HG03442 (cell line): Measurements from ENCODE around the gene NDC1.
"Not testable (repeated sequence)": the region's sequence is repeated elsewhere in the genome, so short reads cannot be mapped to it uniquely, and the experiment has no call there.

Experiments
- ATAC-seq: cut with Tn5 transposase; IDR thresholded peaks from one replicate; pipeline ENCODE4 v1.9.1; 2021; ENCODE audit warnings: mild to moderate bottlenecking, moderate library complexity; ENCODE audit not compliant: unreplicated experiment

NDC1 gene

DNA sequence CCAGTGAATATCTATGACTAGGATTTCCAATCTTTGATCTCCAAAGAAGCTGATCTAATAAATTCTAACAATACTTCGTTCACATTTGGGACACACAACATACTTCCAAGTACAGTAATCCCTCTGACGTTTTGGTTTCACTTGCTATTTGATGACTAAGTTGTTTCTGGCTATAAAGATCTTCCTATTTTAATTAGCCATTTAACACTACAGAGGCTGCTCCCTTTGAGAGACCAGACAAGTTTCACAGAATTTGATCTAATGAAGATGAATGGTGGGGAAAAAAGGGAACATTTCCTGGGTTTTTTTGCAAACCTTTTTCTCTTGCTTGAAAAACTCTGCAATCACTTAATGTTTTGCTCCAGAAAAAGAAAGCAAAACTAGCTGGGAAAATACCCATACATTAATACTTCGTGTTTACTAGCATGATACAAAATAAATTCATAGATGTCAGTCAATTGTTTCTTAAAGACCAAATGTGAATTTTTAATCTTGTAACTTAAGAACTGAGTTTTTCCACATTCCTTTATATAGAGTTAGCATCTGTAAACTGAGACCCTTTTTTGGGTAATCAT is 71.2 kb downstream of the NDC1 start:
- no peak for ATAC-seq

GRCh38 chr1:53766194-53766742 is 71.8 kb downstream of the NDC1 start:
- no peak for ATAC-seq

DNA sequence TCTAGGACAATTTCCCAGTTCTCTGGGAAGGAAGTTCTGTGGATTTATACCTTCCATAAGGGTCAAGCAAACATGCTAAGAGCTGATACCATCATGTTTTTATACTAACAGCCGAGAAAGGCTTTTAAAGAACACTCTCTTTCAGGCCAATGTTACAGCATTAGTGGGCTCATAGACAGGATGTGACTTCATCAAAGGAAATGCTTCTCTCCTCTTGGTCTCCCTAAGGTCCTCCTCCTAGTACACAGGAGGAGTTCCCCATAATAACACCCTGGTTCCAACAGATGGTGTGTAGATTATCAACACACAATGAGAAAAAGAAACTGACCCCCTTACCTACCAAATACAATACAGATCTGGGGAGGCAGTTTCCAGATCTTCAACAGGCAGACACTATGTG is 72.4 kb downstream of the NDC1 start:
- no peak for ATAC-seq

DNA sequence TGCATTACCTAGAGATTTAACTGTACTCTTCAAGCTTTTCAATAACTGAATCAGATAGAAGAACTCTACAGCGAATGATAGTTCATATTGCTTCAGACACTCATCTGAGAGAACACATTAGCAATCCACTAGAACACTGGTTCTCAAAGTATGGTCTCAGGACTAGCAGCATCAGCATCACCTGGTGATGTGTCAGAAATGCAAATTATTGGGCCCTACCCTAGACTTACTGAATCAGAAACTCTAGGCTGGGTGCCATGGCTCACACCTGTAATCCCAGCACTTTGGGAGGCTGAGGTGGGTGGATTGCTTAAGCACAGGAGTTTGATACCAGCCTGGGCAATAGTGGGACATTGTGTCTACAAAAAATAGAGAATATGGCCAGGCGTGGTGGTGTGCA is 74.2 kb downstream of the NDC1 start:
- no peak for ATAC-seq

GRCh38 chr1:53763461-53763860 is 74.6 kb downstream of the NDC1 start:
- no peak for ATAC-seq

- ATAC-seq: not testable (repeated sequence)
Measured at GRCh38 chr1:53760497-53760896, 77.6 kb downstream of the NDC1 start.

- no peak for ATAC-seq
Measured at GRCh38 chr1:53755874-53756273, 82.2 kb downstream of the NDC1 start.

GRCh38 chr1:53754484-53755312 is 83.4 kb downstream of the NDC1 start:
- ATAC-seq: no peak

- no peak for ATAC-seq
Measured at GRCh38 chr1:53752281-53752680, 85.8 kb downstream of the NDC1 start.

DNA sequence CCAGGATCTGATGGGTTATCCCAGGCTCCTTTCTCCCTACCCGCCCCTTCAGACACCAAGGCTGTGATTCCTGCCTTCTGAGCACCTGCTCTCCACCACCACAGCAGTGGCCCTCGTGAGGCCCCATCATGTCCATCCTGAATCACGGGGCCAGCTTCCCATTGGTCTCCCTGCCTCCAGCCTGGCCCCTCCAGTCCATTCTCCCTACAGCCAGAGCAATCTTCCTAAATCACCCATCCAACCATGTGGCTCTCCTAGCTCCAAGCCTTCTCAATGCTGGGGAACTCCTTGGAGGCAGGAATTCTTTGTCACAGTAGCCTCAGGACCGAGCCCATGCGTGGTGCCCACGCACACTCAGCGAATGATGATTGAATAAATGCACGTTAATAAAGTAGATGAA is 90.3 kb downstream of the NDC1 start:
- ATAC-seq: no peak

DNA sequence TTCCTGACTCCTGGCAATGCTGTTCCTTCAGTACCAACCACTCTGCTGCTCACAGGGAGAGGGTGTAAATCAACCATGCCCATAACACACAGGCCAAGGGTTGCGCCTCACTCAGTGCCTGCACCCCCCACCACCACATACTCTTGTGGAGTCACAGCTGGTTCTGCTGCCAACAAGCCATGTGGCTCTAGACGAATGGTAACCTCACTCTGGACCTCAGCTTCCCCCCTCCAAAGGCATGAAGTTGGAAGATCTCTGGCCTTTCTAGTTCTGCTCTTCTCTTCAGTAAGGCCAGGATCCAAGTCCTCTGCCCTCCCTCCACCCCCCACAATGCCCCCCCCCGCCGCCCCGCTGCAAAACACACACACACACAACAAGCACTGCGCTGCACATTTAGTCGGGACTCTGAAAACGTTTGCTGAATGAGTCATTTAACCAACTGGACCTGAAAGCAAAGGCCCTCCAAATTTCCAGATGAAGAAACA is 97.4 kb downstream of the NDC1 start:
- no peak for ATAC-seq

DNA sequence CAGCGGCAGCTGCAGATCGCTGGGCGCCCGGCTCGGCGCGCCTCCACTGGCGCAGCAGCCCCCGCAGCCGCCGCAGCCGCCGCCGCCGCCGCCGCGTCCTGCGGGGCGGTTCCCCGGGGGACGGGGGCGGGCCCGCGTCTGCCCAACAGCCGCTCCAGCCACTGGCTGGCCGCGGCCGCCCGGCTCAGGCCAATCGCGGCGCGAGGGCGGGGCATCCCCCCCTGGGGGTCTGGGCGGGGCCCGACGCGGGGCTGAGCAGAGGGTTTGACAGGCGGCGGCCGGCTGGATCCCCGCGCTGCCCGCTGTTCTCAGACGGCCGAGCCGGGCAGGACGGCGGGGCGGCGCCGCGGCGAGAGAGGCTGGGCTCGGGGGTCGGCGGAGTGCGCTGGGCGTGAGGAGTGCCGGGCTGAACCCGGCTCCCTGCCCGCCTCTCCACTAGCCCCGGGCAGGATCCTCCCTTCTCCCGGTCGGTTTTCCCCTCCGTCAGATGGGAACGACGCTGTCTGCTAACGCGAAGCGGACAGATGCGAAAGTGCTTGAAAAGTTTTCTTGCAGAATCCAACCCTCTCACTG is 98.9 kb downstream of the NDC1 start, which contains the start of gene GLIS1:
Gene GLIS1 (minus strand): TSS at position 56 of the 573 bp plus-strand sequence. CDS start 1,100 bp downstream, outside the sequence.
- ATAC-seq: peak; percentile 90

DNA sequence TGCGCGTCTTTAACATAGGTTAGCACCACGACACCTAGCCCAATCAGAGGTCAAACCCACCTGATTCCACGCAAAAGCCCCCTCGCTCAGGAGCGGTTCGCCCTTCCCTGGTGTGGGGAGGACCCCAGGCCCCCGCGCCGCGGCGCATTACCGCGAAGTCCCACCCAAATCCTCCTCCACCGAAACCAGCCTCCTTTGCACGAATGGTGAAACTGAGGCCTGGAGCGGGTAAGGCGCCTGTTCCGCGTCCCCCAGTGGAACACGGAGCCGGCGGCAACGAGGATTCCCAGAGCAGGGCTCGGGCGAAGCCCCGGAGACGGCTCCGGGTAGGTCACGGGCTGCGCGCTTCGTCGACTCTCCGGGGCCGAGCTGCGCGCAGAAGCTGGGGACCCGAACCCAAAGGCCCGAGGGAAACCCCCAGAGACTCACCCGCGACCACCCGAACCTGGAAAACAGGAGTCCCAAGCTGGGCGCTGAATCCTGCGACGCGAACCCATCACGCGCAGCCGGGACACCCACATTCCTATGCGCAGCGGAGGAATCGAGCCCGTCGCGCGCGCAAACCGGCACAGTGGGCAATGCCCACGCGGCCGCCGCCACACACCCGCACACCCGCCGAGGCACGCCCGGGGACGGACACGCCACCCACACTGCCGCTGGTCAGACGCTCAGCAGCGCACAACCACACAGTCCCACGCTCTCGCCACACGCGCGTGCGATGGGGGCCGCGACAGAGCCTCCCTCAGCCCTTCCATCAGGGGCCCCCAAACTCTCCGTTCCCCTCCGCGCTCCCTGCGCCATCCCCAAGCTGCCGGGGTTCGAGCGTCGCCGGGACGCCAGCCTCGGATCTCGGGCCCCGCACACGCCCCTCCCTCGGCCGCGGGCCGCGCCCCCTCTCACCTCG is 99.6 kb downstream of the NDC1 start:
- ATAC-seq: no peak

GRCh38 chr1:53737648-53738204 is 100.4 kb downstream of the NDC1 start:
- ATAC-seq: no peak

DNA sequence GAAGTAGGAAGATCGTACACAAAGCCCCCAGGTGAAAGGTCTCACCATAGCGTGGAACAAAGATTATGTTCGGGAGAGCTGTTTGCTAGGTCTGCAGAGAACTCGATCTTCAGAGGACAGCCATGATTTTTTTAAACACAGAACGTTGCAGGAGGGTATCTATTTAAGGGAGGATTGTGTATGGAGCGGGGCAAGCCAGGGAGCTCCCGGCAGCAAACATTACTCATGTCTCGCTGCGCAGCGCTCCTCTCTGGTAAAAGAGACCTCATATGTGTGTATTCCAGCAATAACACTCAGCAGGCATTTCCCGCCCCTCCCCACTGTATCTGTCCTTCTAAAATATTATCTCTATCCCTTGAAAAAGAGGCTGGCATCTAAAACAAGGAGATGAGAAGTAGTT is 101.8 kb downstream of the NDC1 start:
- ATAC-seq: no peak

GRCh38 chr1:53735681-53736080 is 102.4 kb downstream of the NDC1 start:
- ATAC-seq: no peak

GRCh38 chr1:53735261-53735660 is 102.8 kb downstream of the NDC1 start:
- ATAC-seq: no peak

GRCh38 chr1:53734650-53735211 is 103.4 kb downstream of the NDC1 start:
- no peak for ATAC-seq

- no peak for ATAC-seq
Measured at GRCh38 chr1:53733975-53734649, 104.0 kb downstream of the NDC1 start.
